H1 (cell line): ENCODE data around the gene MYPN. TPM values are rescaled to one million over a fixed set of nuclear protein-coding genes. Genes with fewer than 3 reads are reported as not detected.

Experiments used
- polyA plus RNA-seq, 7 experiments: library from polyadenylated mRNA; depleted of rRNA in 3 of 7; stranded (reverse) in 5 of 7; unstranded in 2 of 7; fragments of >200 nt in 5 of 7; fragments of 200-250 nt in 2 of 7; gene quantifications; 1 replicate in 5 of 7; 2 replicates in 1 of 7; 4 replicates in 1 of 7; pipeline versions ENCODE4 v1.2.1 to v1.2.3, GENCODE V29; 2011 to 2013; ENCODE audit warnings: missing spikeins in 2 of 7, mixed read lengths in 2 of 7
- total RNA-seq: library from RNA; stranded (reverse); fragmentation: NEBNext Ultra II Directional; extraction: Animal tissue kit (Norgen Biotek cat#: 25700); gene quantifications from 2 replicates; pipeline ENCODE4 v1.2.1, GENCODE V29; 2021
- TF ChIP-seq, protein P1 (sequence below): fragments of 300-600 bp; sonication (generic); IDR thresholded peaks from 2 replicates; pipeline ENCODE4 v1.7.1; 2012; ENCODE audit warnings: low read length, moderate library complexity, mild to moderate bottlenecking, inconsistent platforms; ENCODE audit not compliant: insufficient replicate concordance

Gene MYPN
- total and polyA plus RNA-seq, 2 of the 8 experiments (the other 6 are each of a cell fraction or from before 2014, with no cell fraction given): not detected

DNA sequence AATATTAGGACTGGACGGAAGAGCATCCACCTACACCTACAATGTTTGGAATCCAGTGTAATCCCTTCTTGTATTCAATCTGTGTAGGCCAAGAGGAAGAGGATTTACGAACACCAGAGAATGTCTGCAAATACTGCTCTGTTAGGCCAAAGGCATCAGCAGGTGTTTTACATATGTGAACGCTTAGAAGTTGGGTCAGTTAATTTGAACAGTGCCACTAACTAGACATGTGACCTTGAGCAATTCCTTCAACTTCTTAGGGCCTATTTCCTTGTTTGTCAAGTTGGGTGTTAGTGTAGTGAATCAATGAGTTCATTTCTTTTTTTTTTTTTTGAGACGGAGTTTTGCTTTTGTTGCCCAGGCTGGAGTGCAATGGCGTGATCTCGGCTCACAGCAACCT lies 35.4 kb downstream of the MYPN start (continued):
- TF ChIP-seq, protein P1, sequence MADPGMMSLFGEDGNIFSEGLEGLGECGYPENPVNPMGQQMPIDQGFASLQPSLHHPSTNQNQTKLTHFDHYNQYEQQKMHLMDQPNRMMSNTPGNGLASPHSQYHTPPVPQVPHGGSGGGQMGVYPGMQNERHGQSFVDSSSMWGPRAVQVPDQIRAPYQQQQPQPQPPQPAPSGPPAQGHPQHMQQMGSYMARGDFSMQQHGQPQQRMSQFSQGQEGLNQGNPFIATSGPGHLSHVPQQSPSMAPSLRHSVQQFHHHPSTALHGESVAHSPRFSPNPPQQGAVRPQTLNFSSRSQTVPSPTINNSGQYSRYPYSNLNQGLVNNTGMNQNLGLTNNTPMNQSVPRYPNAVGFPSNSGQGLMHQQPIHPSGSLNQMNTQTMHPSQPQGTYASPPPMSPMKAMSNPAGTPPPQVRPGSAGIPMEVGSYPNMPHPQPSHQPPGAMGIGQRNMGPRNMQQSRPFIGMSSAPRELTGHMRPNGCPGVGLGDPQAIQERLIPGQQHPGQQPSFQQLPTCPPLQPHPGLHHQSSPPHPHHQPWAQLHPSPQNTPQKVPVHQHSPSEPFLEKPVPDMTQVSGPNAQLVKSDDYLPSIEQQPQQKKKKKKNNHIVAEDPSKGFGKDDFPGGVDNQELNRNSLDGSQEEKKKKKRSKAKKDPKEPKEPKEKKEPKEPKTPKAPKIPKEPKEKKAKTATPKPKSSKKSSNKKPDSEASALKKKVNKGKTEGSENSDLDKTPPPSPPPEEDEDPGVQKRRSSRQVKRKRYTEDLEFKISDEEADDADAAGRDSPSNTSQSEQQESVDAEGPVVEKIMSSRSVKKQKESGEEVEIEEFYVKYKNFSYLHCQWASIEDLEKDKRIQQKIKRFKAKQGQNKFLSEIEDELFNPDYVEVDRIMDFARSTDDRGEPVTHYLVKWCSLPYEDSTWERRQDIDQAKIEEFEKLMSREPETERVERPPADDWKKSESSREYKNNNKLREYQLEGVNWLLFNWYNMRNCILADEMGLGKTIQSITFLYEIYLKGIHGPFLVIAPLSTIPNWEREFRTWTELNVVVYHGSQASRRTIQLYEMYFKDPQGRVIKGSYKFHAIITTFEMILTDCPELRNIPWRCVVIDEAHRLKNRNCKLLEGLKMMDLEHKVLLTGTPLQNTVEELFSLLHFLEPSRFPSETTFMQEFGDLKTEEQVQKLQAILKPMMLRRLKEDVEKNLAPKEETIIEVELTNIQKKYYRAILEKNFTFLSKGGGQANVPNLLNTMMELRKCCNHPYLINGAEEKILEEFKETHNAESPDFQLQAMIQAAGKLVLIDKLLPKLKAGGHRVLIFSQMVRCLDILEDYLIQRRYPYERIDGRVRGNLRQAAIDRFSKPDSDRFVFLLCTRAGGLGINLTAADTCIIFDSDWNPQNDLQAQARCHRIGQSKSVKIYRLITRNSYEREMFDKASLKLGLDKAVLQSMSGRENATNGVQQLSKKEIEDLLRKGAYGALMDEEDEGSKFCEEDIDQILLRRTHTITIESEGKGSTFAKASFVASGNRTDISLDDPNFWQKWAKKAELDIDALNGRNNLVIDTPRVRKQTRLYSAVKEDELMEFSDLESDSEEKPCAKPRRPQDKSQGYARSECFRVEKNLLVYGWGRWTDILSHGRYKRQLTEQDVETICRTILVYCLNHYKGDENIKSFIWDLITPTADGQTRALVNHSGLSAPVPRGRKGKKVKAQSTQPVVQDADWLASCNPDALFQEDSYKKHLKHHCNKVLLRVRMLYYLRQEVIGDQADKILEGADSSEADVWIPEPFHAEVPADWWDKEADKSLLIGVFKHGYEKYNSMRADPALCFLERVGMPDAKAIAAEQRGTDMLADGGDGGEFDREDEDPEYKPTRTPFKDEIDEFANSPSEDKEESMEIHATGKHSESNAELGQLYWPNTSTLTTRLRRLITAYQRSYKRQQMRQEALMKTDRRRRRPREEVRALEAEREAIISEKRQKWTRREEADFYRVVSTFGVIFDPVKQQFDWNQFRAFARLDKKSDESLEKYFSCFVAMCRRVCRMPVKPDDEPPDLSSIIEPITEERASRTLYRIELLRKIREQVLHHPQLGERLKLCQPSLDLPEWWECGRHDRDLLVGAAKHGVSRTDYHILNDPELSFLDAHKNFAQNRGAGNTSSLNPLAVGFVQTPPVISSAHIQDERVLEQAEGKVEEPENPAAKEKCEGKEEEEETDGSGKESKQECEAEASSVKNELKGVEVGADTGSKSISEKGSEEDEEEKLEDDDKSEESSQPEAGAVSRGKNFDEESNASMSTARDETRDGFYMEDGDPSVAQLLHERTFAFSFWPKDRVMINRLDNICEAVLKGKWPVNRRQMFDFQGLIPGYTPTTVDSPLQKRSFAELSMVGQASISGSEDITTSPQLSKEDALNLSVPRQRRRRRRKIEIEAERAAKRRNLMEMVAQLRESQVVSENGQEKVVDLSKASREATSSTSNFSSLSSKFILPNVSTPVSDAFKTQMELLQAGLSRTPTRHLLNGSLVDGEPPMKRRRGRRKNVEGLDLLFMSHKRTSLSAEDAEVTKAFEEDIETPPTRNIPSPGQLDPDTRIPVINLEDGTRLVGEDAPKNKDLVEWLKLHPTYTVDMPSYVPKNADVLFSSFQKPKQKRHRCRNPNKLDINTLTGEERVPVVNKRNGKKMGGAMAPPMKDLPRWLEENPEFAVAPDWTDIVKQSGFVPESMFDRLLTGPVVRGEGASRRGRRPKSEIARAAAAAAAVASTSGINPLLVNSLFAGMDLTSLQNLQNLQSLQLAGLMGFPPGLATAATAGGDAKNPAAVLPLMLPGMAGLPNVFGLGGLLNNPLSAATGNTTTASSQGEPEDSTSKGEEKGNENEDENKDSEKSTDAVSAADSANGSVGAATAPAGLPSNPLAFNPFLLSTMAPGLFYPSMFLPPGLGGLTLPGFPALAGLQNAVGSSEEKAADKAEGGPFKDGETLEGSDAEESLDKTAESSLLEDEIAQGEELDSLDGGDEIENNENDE: no peak
